GM03348 (cell line): Measurements from ENCODE around the gene MACROD2.

Source experiments
- DNase-seq: peaks from one replicate; pipeline ENCODE4 v3.0.0; 2012; ENCODE audit warnings: low spot score

MACROD2 gene

DNA sequence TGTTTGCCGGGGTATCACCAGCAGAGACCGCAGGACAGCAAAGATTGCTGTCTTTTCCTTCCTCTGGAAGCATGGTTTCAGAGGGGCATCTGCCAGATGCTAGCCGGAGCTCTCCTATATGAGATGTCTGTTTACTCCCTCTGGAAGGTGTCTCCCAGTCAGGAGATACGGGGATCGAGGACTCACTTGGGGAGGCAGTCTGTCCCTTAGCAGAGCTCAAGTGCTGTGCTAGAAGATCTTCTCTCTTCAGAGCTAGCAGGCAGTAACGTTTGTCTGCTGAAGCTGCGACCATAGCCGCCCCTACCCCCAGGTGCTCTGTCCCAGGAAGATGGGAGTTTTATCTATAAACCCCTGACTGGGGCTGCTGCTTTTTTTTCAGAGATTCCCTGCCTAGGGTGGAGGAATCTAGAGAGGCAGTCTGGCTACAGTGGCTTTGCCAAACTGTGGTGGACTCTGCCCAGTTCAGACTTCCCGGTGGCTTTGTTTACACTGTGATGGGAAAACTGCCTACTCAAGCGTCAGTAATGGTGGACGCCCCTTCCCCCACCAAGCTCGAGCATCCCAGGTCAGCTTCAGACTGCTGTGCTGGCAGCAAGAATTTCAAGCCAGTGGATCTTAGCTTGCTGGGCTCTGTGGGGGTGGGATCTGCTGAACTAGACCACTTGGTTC lies 475.0 kb downstream of the MACROD2 start:
- DNase-seq: no peak

DNA sequence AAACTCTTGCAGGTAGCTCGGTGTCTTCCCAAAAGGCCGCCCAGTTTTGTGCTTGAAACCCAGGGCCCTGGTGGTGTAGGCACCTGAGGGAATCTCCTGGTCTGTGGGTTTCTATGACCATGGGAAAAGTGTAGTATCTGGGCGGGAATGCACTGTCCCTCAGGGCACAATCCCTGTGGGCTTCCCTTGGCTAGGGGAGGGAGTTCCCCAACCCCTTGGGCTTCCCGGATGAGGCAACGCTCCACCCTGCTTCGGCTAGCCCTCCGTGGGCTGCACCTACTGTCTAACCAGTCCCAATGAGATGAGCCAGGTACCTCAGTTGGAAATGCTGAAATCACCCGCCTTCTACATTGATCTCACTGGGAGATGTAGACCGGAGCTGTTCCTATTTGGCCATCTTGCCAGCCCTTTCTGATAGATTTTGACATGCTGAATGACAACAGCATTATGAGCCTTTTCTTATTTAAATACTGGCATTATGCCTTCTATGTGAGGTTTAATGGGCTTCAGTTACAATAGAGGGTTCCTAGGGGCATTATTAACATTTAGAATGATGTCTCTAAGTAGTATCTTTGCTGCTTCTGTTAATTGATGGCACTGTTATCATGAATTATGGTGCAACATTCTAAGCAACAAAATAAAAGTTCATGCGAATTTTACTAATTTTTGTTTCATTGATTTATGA lies 475.8 kb downstream of the MACROD2 start:
- DNase-seq: no peak

GRCh38 chr20:14477125-14477524 lies 481.8 kb downstream of the MACROD2 start:
- peak; percentile 46 for DNase-seq

DNA sequence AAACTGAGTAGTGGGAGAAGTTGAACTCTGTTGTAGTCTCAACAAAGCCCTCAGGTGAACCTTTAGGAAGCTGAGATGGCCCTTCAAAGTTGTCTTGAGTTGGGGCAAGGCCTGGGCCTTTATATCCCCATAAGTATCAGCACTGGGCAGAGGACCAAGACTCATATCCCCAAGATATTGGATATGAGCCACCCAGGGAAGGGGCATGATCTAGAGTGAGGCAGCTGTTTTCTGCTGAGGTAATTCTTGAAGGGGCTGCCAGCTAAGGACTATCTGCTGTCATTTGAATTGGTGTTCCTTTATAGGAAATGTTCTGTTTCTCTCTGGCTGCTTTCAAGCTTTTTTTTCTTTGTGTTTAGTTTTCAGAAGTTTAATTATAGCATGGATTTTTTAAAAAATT lies 482.8 kb downstream of the MACROD2 start:
- DNase-seq: no peak

- peak; percentile 48 for DNase-seq
These were observed 486.5 kb downstream of the MACROD2 start for GRCh38 chr20:14481863-14482262.

GRCh38 chr20:14488212-14488611 lies 492.9 kb downstream of the MACROD2 start:
- no peak for DNase-seq

- DNase-seq: no peak
These were observed 493.6 kb downstream of the MACROD2 start for GRCh38 chr20:14488756-14489479.

- DNase-seq: no peak
These were observed 494.2 kb downstream of the MACROD2 start for GRCh38 chr20:14489544-14489943.

- DNase-seq: no peak
These were observed 496.1 kb downstream of the MACROD2 start for GRCh38 chr20:14491436-14491835.

GRCh38 chr20:14493408-14493807 lies 498.1 kb downstream of the MACROD2 start:
- no peak for DNase-seq

DNA sequence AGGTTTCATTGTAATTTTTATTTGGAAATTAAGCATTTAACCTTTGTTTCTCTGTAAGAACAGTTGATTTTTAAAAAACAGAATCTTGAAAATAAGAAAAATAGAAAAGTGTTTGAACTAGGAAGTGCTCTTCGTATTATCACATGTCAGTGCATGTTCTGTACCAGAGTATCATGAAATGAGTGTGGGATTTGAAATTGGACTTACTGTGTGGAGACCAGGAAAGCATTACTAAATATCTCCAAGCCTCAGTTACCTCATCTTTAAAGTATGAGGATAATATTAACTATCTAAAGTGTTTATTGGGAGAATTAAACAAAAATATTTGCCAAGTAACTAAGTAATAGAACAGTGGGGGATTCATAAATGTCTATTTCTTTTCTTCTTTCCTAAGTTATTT lies 499.0 kb downstream of the MACROD2 start:
- DNase-seq: no peak

GRCh38 chr20:14495066-14495465 lies 499.8 kb downstream of the MACROD2 start:
- no peak for DNase-seq

GRCh38 chr20:14497004-14497403 lies 501.7 kb downstream of the MACROD2 start:
- no peak for DNase-seq

DNA sequence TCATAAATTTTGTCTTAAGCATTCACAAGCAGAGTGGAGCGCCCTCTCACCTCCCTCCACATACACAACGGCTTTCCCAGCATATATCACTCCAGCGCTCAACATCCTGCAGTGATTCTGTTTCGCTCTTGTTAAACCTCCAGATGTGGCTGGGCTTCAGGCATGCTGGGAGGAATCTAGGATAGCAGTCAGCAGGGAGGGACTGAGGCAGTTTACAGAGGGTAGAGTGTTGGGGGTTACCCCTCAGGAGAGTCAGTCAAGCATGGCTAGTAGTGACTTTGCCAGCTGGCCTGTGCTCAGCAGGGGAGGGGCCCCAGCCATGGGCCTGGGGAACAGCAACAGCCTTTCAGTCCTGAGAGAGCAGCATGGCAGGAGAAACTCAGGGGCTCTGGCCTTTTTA lies 503.5 kb downstream of the MACROD2 start:
- no peak for DNase-seq

DNA sequence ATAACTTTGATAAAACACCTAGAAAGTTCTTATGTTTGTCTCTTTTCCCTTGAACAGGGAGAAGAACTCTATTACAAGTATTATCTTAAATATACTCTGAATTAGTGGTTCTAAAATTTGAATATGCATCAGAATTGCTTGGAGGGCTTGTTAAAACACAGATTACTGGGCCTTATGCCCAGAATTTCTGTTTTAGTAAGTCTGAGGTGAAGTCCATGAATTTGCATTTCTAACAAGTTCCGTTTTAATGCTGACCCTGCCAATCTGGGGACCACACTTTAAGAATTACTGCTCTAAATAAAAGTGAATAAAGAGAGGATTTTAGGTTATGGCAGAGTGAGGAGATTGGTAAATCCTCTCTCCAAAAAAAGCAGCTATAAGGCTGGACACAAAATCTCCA lies 510.2 kb downstream of the MACROD2 start:
- no peak for DNase-seq

- no peak for DNase-seq
These were observed 512.4 kb downstream of the MACROD2 start for GRCh38 chr20:14507711-14508110.

GRCh38 chr20:14510341-14510740 lies 515.0 kb downstream of the MACROD2 start:
- no peak for DNase-seq

DNA sequence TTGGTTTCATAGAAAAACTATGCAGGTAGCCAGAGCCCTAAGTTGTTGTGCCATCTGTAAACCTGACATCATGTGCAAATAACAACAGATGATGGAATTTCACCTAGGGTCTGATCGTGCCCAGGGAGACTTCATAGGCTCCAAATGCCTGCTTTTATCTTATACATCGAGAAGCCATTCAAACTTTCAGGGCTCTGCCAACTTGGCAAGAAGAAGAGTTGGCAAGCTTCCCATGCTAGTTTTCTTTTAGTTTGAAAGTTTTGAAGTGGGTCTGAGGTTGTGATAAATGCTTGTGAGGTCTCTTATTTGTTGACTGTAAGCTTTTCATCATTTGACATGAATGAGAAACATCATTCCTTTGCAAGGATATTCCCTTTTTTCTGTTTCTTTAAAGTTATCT lies 517.5 kb downstream of the MACROD2 start:
- no peak for DNase-seq

DNA sequence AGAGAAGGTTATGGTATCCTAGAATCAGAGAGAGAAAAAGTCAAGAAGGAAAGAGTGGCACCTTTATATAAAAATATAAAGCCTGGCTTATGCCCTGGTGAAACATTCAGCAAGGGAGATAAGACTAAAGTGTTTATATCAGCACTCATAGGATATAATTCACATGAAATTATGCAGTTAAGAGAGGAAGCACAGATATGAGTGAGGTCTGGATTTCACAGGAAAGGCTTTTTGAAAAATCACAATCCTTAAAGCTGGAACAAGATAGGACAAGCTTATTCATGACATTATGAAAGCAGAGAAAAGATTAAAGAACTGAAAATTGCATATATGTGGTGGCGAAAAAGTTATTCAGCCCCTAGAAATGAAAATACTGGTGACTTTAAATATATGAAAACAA lies 523.3 kb downstream of the MACROD2 start:
- no peak for DNase-seq

- DNase-seq: no peak
These were observed 525.7 kb downstream of the MACROD2 start for GRCh38 chr20:14521016-14521415.

GRCh38 chr20:14521436-14521835 lies 526.1 kb downstream of the MACROD2 start:
- no peak for DNase-seq

- DNase-seq: no peak
These were observed 527.3 kb downstream of the MACROD2 start for GRCh38 chr20:14522595-14522994.

GRCh38 chr20:14523090-14523489 lies 527.8 kb downstream of the MACROD2 start:
- DNase-seq: no peak
